NCI-H2227 (cell line): ENCODE results near the gene FOXD3.
A peak's percentile ranks its signal among the peaks of the same experiment; 100 is the strongest.

Source experiments
- DNase-seq: peaks from one replicate; lab custom pipeline; 2025; ENCODE audit not compliant: unreplicated experiment; lab: John Stamatoyannopoulos, UW

FOXD3 gene

DNA sequence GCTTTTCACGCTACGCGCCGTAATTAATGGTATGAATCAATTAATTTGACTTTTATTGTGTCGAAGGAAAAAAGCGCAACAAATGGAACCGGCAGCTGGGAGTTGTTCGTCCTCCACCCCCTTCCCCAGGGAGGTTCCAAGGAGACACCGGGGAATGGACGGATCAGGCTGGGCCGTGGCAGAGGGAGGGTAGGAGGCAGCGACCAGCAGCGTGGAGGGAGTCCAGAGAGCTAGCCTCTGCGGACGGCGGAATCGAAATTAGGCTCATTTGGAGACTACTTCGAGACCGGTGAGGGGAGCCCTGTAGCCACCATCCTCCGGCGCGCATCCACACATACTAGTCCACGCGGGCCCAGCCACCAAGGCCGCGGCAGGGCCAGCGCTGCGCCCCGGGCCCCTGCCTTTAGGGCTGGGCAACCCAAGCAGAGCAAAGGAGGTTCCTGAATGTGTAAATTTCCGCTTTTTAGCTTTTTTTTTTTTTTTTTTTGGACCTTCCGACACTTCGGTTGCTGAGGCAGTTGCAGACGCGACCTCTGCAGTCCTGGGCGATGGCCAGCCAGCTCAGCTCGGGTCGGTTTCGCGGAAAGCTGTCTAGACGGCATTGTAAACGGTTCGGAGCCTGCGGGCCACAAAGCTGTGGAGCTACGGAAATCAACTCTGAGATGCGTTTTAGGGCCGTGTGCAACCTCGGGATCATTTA lies 2.2 kb upstream of the FOXD3 start:
- DNase-seq: no peak

DNA sequence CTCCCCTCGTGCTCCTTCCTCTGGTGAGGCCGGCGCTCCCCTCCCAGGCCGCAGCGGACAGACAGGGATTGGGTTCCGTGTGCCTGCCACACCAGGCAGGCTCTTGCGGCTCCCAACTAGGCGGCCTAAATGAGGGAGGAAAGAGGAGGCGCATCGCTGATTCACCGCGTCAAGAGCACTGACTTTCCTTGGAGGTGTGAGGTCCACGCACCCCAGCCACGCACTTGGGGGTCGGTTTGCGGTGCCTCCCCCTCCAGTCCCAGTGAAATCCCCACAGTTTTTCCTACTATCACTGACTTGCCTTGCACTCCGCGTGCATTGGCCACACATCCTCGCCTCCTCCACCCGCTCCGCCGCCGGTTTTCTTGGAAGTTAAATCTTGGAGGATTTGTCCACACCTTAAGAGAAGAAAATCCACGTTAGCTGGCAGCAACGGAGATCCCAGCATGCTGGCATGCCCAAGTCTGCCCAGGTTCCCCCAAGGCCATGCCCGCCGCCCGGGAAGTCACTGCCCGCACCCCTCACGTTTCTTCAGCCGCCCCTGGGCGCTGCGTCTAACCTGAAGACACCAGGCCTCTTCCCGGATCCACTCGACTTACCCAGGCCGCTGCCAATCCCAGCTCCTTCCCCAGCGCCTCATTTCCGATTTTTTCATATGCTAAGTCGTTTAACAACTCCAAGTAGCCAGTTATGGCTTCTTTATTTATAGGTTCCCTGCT lies 1.1 kb upstream of the FOXD3 start:
- DNase-seq: no peak

DNA sequence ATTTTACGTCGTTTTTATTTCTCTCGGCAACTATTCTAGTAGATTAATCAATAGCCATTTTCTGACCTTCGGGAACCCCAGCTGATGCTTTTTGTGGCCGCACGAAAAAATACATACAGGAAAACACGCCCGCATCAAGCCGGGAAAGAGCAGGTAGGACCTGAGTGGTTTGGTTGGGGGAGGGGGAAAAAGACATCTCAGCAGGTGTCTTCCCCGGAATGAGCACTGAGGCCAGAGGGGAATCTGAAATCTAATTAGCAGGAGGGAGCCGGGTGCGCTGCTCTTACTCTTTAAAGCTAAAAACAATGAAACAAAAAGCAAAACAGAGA lies 618 bp upstream of the FOXD3 start:
- DNase-seq: no peak

- peak; percentile 57 for DNase-seq
Observed at GRCh38 chr1:63322944-63323864, 837 bp downstream of the FOXD3 start.

- peak; percentile 18 for DNase-seq
Observed at GRCh38 chr1:63323865-63324778, 1.8 kb downstream of the FOXD3 start.

DNA sequence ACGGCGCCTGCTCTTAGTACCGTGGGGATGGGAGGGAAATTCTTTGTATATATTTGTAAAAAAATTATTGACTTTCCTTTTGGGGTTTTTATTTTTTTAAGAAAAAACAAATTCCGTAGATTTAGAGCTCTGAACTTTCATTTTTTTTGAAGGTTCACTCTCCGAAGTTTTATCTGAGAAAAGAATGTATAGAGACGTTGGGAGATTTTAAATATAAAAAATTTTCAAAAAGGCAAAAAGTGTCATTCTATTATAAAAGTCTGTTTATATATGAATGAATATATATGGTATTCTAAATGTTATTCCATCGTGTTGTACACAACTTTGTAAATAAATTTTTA lies 2.4 kb downstream of the FOXD3 start:
- DNase-seq: no peak

GRCh38 chr1:63325279-63325985 lies 3.1 kb downstream of the FOXD3 start:
- no peak for DNase-seq

GRCh38 chr1:63326106-63326472 lies 3.7 kb downstream of the FOXD3 start:
- DNase-seq: no peak

GRCh38 chr1:63326473-63327380 lies 4.4 kb downstream of the FOXD3 start:
- peak; percentile 36 for DNase-seq

- DNase-seq: peak; percentile 68
Observed at GRCh38 chr1:63327417-63328054, 5.2 kb downstream of the FOXD3 start.

DNA sequence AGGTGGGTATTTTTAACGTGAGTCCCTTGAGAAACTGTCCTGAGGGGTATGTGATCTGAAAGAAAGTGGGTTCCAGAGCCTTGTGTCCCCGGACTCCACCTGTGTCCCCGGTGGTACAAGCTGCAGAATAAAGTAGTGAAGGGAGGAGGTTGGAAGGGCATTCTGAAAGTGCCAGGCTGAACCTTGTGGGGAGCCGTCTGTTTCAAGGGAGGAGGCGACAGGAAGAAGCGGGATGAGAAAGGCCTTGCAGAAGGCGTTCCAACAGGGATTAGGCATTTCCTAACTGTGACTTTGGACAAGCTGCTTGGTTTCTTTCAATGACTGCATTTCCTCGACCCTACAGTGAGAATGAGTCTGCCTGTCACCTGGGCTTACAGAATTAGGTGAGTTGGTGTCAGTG lies 5.8 kb downstream of the FOXD3 start:
- DNase-seq: no peak

GRCh38 chr1:63328781-63329180 lies 6.4 kb downstream of the FOXD3 start:
- no peak for DNase-seq

GRCh38 chr1:63329621-63330330 lies 7.4 kb downstream of the FOXD3 start:
- DNase-seq: no peak

DNA sequence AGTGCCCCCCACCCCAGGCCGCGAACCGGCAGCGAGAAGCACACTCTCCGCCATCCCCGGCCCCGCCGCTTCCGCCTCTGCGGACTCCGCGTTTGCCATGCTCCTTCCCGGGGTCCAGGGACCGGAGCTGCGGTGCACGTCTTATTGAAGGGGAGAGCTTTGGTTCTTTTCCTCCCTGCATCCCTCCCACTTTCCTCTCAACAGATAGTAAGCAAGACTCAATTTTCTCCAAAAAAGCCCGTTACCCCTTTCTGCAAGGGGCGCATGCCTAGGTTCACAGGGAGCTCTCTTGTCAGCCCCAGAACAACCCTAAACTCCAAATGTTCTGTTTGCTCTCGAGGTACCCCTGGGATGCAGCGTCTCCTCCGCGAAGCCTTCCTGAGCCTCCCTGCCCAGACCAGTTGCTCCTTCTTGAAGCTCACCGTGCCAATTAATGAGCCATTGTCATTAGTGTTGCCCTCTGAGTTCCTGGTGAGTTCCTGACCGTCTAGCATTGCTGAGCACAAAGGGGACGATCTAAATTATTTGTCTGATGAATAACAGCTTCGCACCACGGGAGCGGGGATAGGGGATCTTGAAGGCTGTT lies 8.1 kb downstream of the FOXD3 start:
- no peak for DNase-seq

- no peak for DNase-seq
Observed at GRCh38 chr1:63342402-63342801, 20.0 kb downstream of the FOXD3 start.

GRCh38 chr1:63343922-63344321 lies 21.6 kb downstream of the FOXD3 start:
- no peak for DNase-seq

DNA sequence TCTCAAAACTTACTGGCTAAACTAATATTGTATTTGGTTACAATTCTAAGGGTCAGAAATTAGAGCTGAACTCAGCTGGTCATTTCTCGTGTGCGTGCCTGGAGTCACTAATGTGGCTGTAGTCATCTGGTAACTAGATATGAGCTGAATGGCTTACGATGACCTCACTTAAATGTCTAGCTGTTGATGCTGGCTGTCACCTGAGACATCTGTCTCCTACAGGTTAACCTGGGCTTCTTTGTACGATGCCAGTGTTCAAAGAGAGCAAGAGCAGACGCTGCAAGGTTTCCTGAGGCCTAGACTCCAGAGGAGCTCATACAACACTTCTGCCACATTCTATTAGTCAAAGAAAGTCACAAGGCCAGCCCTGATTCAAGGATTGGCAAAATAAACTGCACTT lies 28.0 kb downstream of the FOXD3 start:
- no peak for DNase-seq

DNA sequence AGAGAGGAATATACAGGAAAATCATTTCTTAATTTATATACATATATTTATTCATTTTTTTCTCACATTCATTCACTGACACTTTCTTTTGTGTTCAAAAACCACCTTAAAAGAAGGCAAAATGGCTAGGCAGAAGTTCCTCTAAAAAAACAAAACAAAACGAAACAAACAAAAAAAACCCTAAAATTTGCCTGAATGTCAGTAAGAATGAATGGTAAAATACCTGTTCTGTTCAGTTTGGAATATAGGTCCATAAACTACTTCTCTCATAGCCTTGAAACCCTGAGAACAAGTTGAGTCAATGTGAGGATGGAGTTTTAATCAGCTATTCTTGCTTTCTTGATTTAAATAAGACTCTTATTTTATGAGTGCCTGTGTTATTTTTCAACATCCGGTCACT lies 30.4 kb downstream of the FOXD3 start:
- DNase-seq: no peak
